Skeletal muscle tissue (tissue), 4 donors: Measurements from ENCODE around the gene CTSG. TPM values are rescaled to one million over a fixed set of nuclear protein-coding genes. Genes with fewer than 3 reads are reported as not detected.
"Not testable (repeated sequence)": the region's sequence is repeated elsewhere in the genome, so short reads cannot be mapped to it uniquely, and the experiment has no call there.

ENCODE experiments used
- H3K27ac ChIP-seq: one replicate; pipeline ENCODE4 v1.7.0; 2013; ENCODE audit warnings: mild to moderate bottlenecking, low read depth, low read length, inconsistent platforms
- H3K27me3 ChIP-seq, 3 donors: one replicate each; pipeline ENCODE4 v1.7.0; 2013; ENCODE audit warnings: low read length in 3 of 3; ENCODE audit not compliant: control insufficient read depth in 3 of 3, insufficient read depth in 3 of 3
- H3K36me3 ChIP-seq, 3 donors: one replicate each; pipeline ENCODE4 v1.7.0; 2013; ENCODE audit warnings: low read length in 3 of 3; ENCODE audit not compliant: control insufficient read depth in 3 of 3, insufficient read depth in 3 of 3
- H3K4me1 ChIP-seq, 3 donors: one replicate each; pipeline ENCODE4 v1.7.0; 2013; ENCODE audit warnings: low read length in 3 of 3, mild to moderate bottlenecking in 3 of 3; ENCODE audit not compliant: control insufficient read depth in 3 of 3, insufficient read depth in 3 of 3
- H3K4me3 ChIP-seq, 3 donors: one replicate each; pipeline ENCODE4 v1.7.0; 2013; ENCODE audit warnings: low read length in 3 of 3
- H3K9ac ChIP-seq, 3 donors: one replicate each; pipeline ENCODE4 v1.7.0; 2013; ENCODE audit warnings: low read length in 3 of 3, mild to moderate bottlenecking in 3 of 3, moderate library complexity in 2 of 3, low read depth in 1 of 3
- H3K9me3 ChIP-seq, 3 donors: one replicate each; pipeline ENCODE4 v1.7.0; 2013; ENCODE audit warnings: low read length in 3 of 3; ENCODE audit not compliant: control insufficient read depth in 3 of 3
- total RNA-seq: library from RNA; depleted of rRNA; stranded (reverse); fragments of >200 nt; gene quantifications from one replicate; pipeline ENCODE4 v1.2.3, GENCODE V29; 2014
- donor health status: Osteomylitis.

Gene CTSG
- total RNA-seq, 1 donor from 2014 or later, result 0.52 TPM

DNA sequence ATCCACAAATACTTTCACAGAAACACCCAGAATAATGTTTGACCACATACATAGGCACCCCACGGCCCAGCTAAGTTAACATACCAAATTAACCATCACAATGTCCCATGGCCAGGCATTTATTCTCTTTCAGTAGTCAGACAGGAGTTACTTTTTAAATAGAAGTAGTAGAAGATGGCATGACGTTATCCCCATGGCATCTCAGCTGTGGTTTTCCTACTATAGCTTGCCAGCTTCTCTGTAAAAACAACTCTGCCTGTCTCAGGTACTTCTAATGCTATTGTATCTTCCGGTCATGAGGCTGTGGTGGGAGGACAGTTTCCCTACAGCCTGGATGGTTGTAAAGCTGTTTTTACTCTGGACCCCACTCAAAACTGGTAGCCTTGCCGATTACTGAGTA is 19.3 kb downstream of the CTSG start:
- Histone ChIP-seq H3K36me3 (no peaks in the 10 kb centered on the region), H3K27me3 (no peaks in the 10 kb centered on the region), H3K9me3 (peaks cover 0 to 5% (median 0%) of the 10 kb centered on the region in 3 donors), H3K4me1 (no peaks in the 10 kb centered on the region), H3K27ac (no peak overlapping the region), H3K4me3 (no peak overlapping the region), H3K9ac (no peak overlapping the region)

DNA sequence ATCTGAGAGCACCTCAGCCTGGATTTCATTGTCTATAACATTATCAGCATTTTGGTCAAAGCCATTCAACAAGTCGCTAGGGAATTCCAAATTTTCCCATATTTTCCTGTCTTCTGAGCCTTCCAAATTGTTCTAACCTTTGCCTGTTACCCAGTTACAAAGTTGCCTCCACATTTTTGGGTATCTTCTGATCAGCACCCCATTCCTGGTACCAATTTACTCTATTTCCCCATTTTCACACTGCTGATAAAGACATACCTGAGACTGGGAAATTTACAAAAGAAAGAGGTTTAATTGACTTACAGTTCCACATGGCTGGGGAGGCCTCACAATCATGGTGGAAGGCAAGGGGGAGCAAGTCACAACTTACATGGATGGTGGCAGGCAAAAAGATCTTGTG is 27.0 kb downstream of the CTSG start:
- not testable (repeated sequence) for H3K27me3 ChIP-seq, H3K4me3 ChIP-seq, H3K27ac ChIP-seq, H3K4me1 ChIP-seq, H3K36me3 ChIP-seq, H3K9me3 ChIP-seq, H3K9ac ChIP-seq

DNA sequence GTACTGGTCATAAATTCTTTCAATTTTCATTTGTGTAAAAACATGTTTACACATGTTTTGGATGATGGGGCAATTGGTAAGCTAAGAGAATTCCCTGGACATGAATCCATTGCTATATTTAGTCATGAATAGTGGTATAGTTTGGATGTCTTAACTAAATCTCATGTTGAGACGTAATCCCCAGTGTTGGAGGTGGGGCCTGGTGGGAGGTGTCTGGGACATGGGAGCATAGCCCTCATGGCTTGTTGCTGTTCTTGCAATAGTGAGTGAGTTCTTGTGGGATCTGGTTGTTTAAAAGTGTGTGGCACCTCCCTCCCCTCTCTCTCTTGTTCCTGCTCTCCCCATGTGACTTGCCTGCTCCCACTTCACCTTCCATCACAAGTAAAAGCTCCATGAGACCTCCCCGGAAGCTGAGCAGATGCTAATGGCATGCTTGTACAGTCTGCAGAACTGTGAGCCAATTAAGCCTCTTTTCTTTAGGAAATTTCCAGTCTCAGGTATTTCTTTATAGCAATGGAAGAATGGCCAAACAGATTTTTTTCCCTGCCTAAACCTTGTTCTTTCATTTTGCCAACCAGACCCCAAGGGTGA is 33.6 kb downstream of the CTSG start:
- Histone ChIP-seq H3K4me1 (no peaks in the 10 kb centered on the region), H3K9ac (no peak overlapping the region), H3K27ac (no peak overlapping the region), H3K27me3 (no peaks in the 10 kb centered on the region), H3K36me3 (no peaks in the 10 kb centered on the region), H3K9me3 (no peaks in the 10 kb centered on the region), H3K4me3 (no peak overlapping the region)

DNA sequence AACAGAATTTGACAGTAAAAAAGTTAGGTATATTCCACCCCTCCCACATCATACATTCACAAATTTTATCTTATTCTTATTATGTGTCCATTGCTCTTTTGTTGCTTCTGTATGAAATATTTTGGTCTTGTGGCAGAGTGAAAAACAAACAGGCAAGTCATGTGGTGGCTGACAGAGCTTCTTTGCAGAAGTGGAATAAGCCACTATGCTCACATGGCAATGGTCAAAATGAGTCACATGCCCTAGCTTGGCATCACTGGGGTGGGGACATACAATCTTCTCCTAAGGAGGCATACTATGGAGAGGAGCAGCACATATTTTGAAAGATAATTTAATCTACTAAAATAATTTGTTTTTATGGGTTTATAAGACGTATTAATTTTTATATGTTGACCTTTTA is 40.3 kb downstream of the CTSG start:
- Histone ChIP-seq H3K27me3 (no peaks in the 10 kb centered on the region), H3K27ac (no peak overlapping the region), H3K4me1 (no peaks in the 10 kb centered on the region), H3K36me3 (no peaks in the 10 kb centered on the region), H3K4me3 (no peak overlapping the region), H3K9me3 (peaks cover 0 to 3% (median 0%) of the 10 kb centered on the region in 3 donors), H3K9ac (no peak overlapping the region)

DNA sequence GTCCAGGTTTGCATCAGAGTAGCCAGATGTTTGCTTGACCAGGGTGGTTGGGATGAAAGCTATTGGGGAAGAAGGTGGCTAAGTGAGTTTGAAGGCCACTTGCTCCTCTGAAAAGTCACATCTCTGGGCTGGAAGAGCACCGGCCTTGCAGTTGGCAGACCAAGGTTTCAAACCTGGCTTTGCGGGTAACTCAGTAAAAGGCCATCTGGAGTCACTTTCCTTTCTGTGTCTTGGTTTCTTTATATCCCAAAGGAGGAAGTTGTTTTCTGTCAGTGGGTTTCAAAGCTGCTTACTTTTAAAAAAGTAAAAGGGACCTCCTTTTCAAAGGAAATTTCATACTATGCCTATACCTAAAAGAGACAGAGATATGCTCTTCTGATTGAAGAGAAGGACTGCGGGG is 41.8 kb downstream of the CTSG start:
- Histone ChIP-seq H3K36me3 (no peaks in the 10 kb centered on the region), H3K4me1 (no peaks in the 10 kb centered on the region), H3K27me3 (no peaks in the 10 kb centered on the region), H3K9me3 (peaks cover 0 to 3% (median 0%) of the 10 kb centered on the region in 3 donors), H3K27ac (no peak overlapping the region), H3K9ac (no peak overlapping the region), H3K4me3 (no peak overlapping the region)

DNA sequence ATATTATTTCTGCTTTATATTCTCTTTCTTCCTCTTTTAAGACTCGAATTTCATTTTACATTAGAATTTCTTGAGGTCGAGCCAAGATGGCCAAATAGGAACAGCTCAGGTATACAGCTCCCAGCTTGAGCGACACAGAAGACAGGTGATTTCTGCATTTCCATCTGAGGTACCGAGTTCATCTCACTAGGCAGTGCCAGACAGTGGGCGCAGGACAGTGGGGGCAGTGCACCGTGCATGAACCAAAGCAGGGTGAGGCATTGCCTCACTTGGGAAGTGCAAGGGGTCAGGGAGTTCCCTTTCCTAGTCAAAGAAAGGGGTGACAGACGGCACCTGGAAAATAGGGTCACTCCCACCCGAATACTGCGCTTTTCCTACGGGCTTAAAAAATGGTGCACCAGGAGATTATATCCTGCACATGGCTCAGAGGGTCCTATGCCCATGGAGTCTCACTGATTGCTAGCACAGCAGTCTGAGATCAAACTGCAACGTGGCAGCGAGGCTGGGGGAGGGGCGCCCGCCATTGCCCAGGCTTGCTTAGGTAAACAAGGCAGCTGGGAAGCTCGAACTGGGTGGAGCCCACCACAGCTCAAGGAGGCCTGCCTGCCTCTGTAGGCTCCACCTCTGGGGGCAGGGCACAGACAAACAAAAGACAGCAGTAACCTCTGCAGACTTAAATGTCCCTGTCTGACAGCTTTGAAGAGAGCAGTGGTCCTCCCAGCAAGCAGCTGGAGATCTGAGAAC is 50.0 kb downstream of the CTSG start:
- H3K27ac ChIP-seq, H3K27me3 ChIP-seq, H3K4me3 ChIP-seq, H3K4me1 ChIP-seq, H3K36me3 ChIP-seq, H3K9me3 ChIP-seq, H3K9ac ChIP-seq: not testable (repeated sequence)

Other genes starting within 250 kb of the CTSG start
- gene ADCY4, start 241.2 kb downstream of the CTSG start, total RNA-seq, result 9.9 TPM
- 1.6 TPM for gene RIPK3, start 236.3 kb downstream of the CTSG start, total RNA-seq
- 21.4 TPM for gene NFATC4, start 208.1 kb downstream of the CTSG start, total RNA-seq
- gene NYNRIN, start 177.2 kb downstream of the CTSG start, total RNA-seq, result 19.3 TPM
- gene CBLN3, start 146.6 kb downstream of the CTSG start, total RNA-seq, result under 0.01 TPM
- 38.1 TPM for gene KHNYN, start 146.3 kb downstream of the CTSG start, total RNA-seq
- gene SDR39U1, start 133.5 kb downstream of the CTSG start, total RNA-seq, result 12.0 TPM
- 0.52 TPM for gene CMA1, start 68.0 kb downstream of the CTSG start, total RNA-seq
- not detected for gene GZMH, start 33.4 kb upstream of the CTSG start, total RNA-seq
- gene GZMB, start 57.9 kb upstream of the CTSG start, total RNA-seq, result 0.52 TPM